IPS-18a (cell line): ENCODE results near the gene BRINP2.

ENCODE experiments used
- H3K27ac ChIP-seq: one replicate; pipeline ENCODE4 v1.5.1; 2013; ENCODE audit warnings: low read length
- H3K27me3 ChIP-seq: one replicate; pipeline ENCODE4 v1.6.1; 2013; ENCODE audit warnings: mild to moderate bottlenecking, low read length; ENCODE audit not compliant: control insufficient read depth, insufficient read depth
- H3K36me3 ChIP-seq: one replicate; pipeline ENCODE4 v1.6.1; 2013; ENCODE audit warnings: low read depth, low read length; ENCODE audit not compliant: control insufficient read depth
- H3K4me1 ChIP-seq: one replicate; pipeline ENCODE4 v1.6.1; 2013; ENCODE audit warnings: low read depth, low read length; ENCODE audit not compliant: control insufficient read depth
- H3K4me3 ChIP-seq: one replicate; pipeline ENCODE4 v1.5.1; 2013; ENCODE audit warnings: low read length
- H3K9ac ChIP-seq: one replicate; pipeline ENCODE4 v1.6.1; 2013; ENCODE audit warnings: mild to moderate bottlenecking, low read length, moderate library complexity
- H3K9me3 ChIP-seq: one replicate; pipeline ENCODE4 v1.6.1; 2013; ENCODE audit warnings: low read depth, low read length; ENCODE audit not compliant: control insufficient read depth

BRINP2 gene

DNA sequence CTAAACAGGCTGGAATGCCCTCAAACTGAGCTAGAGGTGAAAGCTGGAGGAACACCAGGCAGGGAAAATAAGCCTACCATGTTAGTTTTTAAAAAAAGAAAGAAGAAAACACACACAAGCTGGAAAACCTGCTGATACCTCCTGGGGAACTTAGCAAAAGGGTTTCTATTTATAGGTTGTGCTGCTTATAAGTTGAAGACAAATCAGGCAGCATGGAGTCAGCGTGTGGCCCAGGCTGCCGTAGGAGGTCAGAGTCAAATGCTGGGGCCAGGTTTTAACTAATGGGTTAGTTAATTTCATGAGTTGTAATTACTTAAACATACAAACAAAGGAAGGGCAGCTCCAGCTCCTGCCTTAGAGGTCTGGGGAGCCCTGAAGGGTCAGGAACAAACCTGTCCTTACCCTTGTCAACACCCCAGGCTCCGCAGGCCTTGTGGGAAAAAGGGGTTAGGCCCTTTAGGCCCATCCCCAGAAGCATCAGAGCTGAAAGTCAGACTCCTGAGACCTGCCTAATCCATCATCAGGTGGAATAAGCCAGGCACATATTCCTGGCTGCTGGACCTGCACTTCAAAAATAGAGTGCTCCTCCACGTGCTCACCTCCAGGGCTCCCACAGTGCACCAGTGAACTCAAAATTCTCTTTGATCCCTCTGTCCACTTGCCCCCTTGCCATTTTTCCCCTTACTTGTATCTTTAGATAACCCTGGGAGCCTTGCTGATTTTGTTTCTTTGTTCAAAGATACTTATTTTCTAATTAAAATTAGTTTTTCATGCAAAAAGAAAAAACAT lies 59.7 kb downstream of the BRINP2 start:
- Histone ChIP-seq H3K4me1 (peaks cover 3% of the 10 kb centered on the region), H3K9me3 (no peaks in the 10 kb centered on the region), H3K27me3 (no peaks in the 10 kb centered on the region), H3K4me3 (no peak overlapping the region), H3K36me3 (no peaks in the 10 kb centered on the region), H3K27ac (no peak overlapping the region), H3K9ac (no peak overlapping the region)

DNA sequence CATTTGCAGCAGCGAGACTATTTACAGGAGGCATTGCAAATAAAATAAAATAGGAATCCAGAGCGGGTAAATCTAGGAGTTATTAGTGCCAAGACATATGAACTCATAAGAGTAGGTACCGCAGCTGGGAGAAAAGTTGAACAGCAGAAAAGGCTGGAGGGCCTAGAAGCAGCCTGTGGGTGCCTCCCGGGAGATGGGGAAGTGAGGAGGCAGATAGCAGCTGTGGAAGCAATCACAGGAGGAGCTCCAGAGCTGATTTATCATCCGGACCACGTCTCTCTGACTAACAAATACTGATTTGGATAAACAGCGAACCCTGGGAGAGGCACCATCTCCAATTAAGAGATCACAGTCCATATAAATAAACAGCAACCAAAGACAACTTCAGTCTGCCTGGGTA lies 64.6 kb downstream of the BRINP2 start:
- H3K27ac ChIP-seq = no peak overlapping the region
- H3K9me3 ChIP-seq = no peaks in the 10 kb centered on the region
- no peak overlapping the region for H3K9ac ChIP-seq
- H3K4me1 ChIP-seq = peaks cover 7% of the 10 kb centered on the region
- H3K27me3 ChIP-seq = no peaks in the 10 kb centered on the region
- no peaks in the 10 kb centered on the region for H3K36me3 ChIP-seq
- no peak overlapping the region for H3K4me3 ChIP-seq

- H3K36me3 ChIP-seq = no peaks in the 10 kb centered on the region
- H3K4me1 ChIP-seq = peaks cover 4% of the 10 kb centered on the region
- no peak overlapping the region for H3K4me3 ChIP-seq
- no peaks in the 10 kb centered on the region for H3K9me3 ChIP-seq
- no peak overlapping the region for H3K9ac ChIP-seq
- no peaks in the 10 kb centered on the region for H3K27me3 ChIP-seq
- no peak overlapping the region for H3K27ac ChIP-seq
These were observed 66.2 kb downstream of the BRINP2 start for GRCh38 chr1:177236962-177237361.

DNA sequence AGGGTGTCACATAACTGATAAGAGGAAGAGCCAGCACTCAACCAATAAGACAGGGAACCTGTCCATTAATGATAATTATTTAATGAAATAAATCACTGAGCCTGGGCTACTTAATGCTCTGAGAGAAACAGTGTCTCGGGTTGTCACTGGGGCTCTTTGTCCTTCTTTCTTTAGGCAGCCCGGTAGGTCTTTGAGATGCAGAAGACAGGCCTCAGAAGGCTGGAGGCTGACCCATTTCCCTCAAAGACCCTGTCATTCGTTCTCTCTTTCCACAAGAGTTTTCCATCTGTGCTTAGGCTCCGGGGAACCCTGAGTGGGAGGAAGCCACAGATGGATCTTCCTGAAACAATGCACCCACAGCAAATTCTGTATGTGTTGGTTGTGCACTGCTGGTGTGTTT lies 68.2 kb downstream of the BRINP2 start:
- Histone ChIP-seq H3K9me3 (no peaks in the 10 kb centered on the region), H3K4me1 (peaks cover 4% of the 10 kb centered on the region), H3K27me3 (no peaks in the 10 kb centered on the region), H3K9ac (no peak overlapping the region), H3K27ac (no peak overlapping the region), H3K36me3 (no peaks in the 10 kb centered on the region), H3K4me3 (no peak overlapping the region)

DNA sequence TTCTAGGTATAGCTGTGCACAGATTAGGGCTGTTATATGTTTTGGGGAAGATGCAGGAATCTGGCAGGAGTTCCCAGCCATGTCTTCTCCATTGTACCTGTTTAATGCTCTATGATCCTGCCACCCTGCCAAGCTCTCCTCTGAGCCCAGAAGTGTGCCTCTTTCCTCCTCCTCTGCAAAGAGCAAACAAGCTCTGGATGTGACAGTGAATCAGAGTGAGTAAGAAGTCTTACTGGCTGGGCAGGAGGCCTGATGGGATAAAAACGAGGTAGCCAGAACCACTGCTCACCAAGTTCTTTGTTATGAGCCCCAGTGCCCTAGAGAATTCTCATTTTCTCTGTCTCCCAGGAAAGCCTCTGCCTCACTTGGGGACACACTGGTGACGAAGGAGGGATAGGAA lies 69.0 kb downstream of the BRINP2 start:
- Histone ChIP-seq H3K27ac (no peak overlapping the region), H3K4me3 (no peak overlapping the region), H3K9ac (no peak overlapping the region), H3K27me3 (no peaks in the 10 kb centered on the region), H3K9me3 (no peaks in the 10 kb centered on the region), H3K4me1 (peaks cover 4% of the 10 kb centered on the region), H3K36me3 (no peaks in the 10 kb centered on the region)

GRCh38 chr1:177243773-177244172 lies 73.0 kb downstream of the BRINP2 start:
- Histone ChIP-seq H3K36me3 (no peaks in the 10 kb centered on the region), H3K9ac (no peak overlapping the region), H3K4me1 (peaks cover 20% of the 10 kb centered on the region), H3K9me3 (no peaks in the 10 kb centered on the region), H3K4me3 (no peak overlapping the region), H3K27me3 (no peaks in the 10 kb centered on the region), H3K27ac (no peak overlapping the region)

- Histone ChIP-seq H3K36me3 (no peaks in the 10 kb centered on the region), H3K4me1 (peaks cover 16% of the 10 kb centered on the region), H3K4me3 (no peak overlapping the region), H3K27ac (no peak overlapping the region), H3K9me3 (no peaks in the 10 kb centered on the region), H3K9ac (no peak overlapping the region), H3K27me3 (no peaks in the 10 kb centered on the region)
These were observed 76.2 kb downstream of the BRINP2 start for GRCh38 chr1:177246710-177247580.

- H3K36me3 ChIP-seq = no peaks in the 10 kb centered on the region
- H3K4me3 ChIP-seq = no peak overlapping the region
These were observed 76.9 kb downstream of the BRINP2 start for GRCh38 chr1:177247623-177248176.

DNA sequence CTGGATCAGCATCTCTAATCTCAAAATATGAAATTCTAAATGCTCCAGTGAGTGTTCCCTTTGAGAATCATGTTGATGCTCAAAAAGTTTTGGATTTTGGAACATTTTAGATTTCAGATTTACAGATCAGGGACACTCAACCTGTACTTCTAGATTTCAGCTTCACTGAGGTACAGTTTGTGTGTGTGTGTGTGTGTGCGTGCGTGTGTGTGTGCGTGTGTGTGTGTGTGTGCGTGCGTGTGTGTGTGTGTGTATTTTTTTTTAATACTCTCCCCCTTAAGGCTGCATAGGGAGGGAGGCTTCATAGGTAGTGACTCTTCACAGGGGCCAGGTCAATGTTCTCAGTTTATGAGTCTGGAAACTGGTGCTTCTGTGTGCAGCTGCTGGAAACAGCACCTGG lies 77.5 kb downstream of the BRINP2 start:
- no peak overlapping the region for H3K4me3 ChIP-seq
- H3K27me3 ChIP-seq = no peaks in the 10 kb centered on the region
- H3K27ac ChIP-seq = no peak overlapping the region
- H3K4me1 ChIP-seq = peaks cover 16% of the 10 kb centered on the region
- no peak overlapping the region for H3K9ac ChIP-seq
- no peaks in the 10 kb centered on the region for H3K36me3 ChIP-seq
- no peaks in the 10 kb centered on the region for H3K9me3 ChIP-seq

More at GRCh38 chr1:177247623-177248176, 76.9 kb downstream of the BRINP2 start:
- Histone ChIP-seq H3K9ac (no peak overlapping the region), H3K27me3 (no peaks in the 10 kb centered on the region), H3K27ac (no peak overlapping the region), H3K4me1 (peaks cover 16% of the 10 kb centered on the region), H3K9me3 (no peaks in the 10 kb centered on the region)

DNA sequence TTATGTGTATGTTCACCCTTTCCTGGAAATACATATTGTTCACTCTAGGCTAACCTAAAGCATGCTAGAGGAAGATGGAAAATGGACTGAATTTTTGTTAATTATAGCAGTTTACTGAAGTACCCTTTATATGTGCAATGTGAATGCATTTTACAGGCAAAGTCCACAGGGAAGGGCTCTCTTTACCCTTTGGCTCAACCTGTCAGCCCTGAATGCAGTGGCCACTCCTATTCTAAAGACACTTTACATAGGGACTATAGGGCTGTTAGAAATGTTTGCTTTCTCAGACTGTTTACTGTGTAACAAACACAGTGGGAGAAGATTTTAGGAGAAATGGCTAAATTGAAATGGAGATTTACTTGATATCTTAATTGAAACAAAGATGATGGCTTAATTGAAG lies 78.5 kb downstream of the BRINP2 start:
- no peaks in the 10 kb centered on the region for H3K36me3 ChIP-seq
- no peak overlapping the region for H3K9ac ChIP-seq
- no peaks in the 10 kb centered on the region for H3K9me3 ChIP-seq
- no peak overlapping the region for H3K27ac ChIP-seq
- peaks cover 16% of the 10 kb centered on the region for H3K4me1 ChIP-seq
- H3K27me3 ChIP-seq = no peaks in the 10 kb centered on the region
- no peak overlapping the region for H3K4me3 ChIP-seq

- Histone ChIP-seq H3K4me3 (no peak overlapping the region), H3K9ac (no peak overlapping the region)
These were observed 82.1 kb downstream of the BRINP2 start for GRCh38 chr1:177252877-177253276.

More at GRCh38 chr1:177252877-177253276, 82.1 kb downstream of the BRINP2 start:
- no peaks in the 10 kb centered on the region for H3K36me3 ChIP-seq
- H3K27me3 ChIP-seq = no peaks in the 10 kb centered on the region
- no peak overlapping the region for H3K27ac ChIP-seq
- H3K4me1 ChIP-seq = peaks cover 5% of the 10 kb centered on the region
- no peaks in the 10 kb centered on the region for H3K9me3 ChIP-seq
